ENCODE data around the gene IPO7.

DNA sequence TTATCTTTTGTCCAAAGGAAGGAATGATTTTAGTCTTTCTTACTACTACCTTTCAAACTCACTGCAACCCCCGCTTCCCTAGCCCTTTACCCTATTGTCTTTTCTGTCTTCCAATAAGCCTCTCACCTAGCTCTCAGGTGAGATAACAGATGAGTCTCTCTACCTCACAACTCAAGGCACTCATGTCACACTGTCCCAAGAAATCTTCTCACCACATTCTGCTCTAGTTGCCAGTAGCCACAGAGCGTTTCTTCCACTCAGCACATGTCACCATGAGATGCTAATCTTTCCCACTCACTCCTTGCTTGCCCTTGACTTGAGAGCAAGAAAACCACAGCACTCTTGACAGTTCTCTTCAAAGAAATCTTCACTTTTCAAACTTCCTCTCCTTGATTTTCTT is 37.4 kb upstream of the IPO7 start:
- TF ChIP-seq, protein P1, sequence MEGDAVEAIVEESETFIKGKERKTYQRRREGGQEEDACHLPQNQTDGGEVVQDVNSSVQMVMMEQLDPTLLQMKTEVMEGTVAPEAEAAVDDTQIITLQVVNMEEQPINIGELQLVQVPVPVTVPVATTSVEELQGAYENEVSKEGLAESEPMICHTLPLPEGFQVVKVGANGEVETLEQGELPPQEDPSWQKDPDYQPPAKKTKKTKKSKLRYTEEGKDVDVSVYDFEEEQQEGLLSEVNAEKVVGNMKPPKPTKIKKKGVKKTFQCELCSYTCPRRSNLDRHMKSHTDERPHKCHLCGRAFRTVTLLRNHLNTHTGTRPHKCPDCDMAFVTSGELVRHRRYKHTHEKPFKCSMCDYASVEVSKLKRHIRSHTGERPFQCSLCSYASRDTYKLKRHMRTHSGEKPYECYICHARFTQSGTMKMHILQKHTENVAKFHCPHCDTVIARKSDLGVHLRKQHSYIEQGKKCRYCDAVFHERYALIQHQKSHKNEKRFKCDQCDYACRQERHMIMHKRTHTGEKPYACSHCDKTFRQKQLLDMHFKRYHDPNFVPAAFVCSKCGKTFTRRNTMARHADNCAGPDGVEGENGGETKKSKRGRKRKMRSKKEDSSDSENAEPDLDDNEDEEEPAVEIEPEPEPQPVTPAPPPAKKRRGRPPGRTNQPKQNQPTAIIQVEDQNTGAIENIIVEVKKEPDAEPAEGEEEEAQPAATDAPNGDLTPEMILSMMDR (IDR thresholded peaks at IDR 0.05) = no peak
- TF ChIP-seq POLR2A (IDR thresholded peaks at IDR 0.05) (no peak), POLR2AphosphoS5 (IDR thresholded peaks at IDR 0.05) (no peak), EP300 (IDR thresholded peaks at IDR 0.05) (no peak)
